Hematopoietic multipotent progenitor cell treated with erythropoietin and hydrocortisone succinate and interleukin-3 and kit ligand, for 4 days (in vitro differentiated cells): Measurements from ENCODE around the gene NAT9.

ENCODE experiments used
- DNase-seq: peaks from one replicate; pipeline ENCODE4 v3.0.0-alpha.2; 2015

Gene NAT9

DNA sequence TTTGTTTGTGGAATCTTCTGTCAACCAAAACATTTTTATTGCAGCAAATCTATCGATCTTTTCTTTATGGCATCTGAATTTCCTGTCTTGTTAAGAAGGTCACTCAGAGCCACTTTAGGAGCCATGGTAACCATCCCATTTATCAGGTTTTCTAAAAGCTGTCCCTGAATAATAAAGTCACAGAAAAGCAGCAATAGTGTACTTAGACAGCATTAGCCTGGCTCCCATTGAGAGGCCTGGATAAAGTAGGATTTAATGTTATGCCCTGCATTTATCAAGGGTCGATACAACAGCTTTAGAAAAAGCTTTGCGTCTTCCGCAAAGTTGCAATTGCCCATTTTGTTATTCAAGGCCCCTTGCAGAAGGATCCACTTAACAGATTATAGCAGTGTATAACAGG, 53.4 kb downstream of the NAT9 start:
- DNase-seq, result no peak
